HepG2 (cell line): ENCODE data around the gene VPS9D1. TPM values are rescaled to one million over a fixed set of nuclear protein-coding genes. Genes with fewer than 3 reads are reported as not detected.

ENCODE experiments used
- ATAC-seq: fragments of 200-7000 bp; cut with Tn5 transposase; 3 replicates; pipeline ENCODE4 v1.9.1; 2020; ENCODE audit warnings: mild to moderate bottlenecking, moderate library complexity
- BruUV-seq: library from RNA; stranded (reverse); fragments of 400-500 nt; replicated peaks from 2 replicates; lab custom pipeline; 2021; lab: Mats Ljungman, UMichigan
- CTCF ChIA-PET: fragments of 300-600 bp; formaldehyde crosslinking; extraction: SDS; loops from one replicate; lab custom pipeline; 2021; ENCODE audit warnings: low total read pairs, inconsistent platforms, low intra/inter-chr PET ratio; lab: Yijun Ruan, JAX
- POLR2A ChIA-PET: fragments of 350-600 bp; sonication (Branson Sonifier 250); formaldehyde crosslinking; loops from one replicate; lab custom pipeline; 2020; ENCODE audit warnings: antibody characterized with exemption, inconsistent platforms; lab: Yijun Ruan, JAX
- DNase-seq: peaks from one replicate; pipeline ENCODE4 v3.0.0-alpha.2; 2015; ENCODE audit warnings: low spot score
- FAIRE-seq: peaks from 3 replicates; lab custom pipeline; 2011; peaks lifted over from hg19 to GRCh38; lab: Jason Lieb, UNC
- H2AFZ ChIP-seq: one replicate; pipeline ENCODE4 v1.6.1; 2011; ENCODE audit warnings: low read length, inconsistent platforms
- H3K27ac ChIP-seq: fragments of 300-600 bp; 3 replicates; pipeline ENCODE4 v1.8.0; 2011; ENCODE audit warnings: mixed run types, mild to moderate bottlenecking, mixed read lengths, low read length, inconsistent platforms; ENCODE audit not compliant: insufficient read depth; ENCODE audit errors: extremely low read length
- H3K27me3 ChIP-seq, 2 experiments: fragments of 200-600 bp in 1 of 2; 2 replicates in 1 of 2; 3 replicates in 1 of 2; pipeline versions ENCODE4 v1.6.0 to v1.8.0; 2011; ENCODE audit warnings: low read length in 2 of 2, mild to moderate bottlenecking in 2 of 2, moderate library complexity in 2 of 2, inconsistent platforms in 1 of 2; ENCODE audit not compliant: insufficient read depth in 2 of 2, control insufficient read depth in 1 of 2
- H3K36me3 ChIP-seq, 2 experiments: fragments of 200-600 bp in 1 of 2; replicated peaks in 1 of 2; 2 replicates in 1 of 2; 3 replicates in 1 of 2; pipeline versions ENCODE4 v1.5.1 to v1.8.0; 2011; ENCODE audit warnings: low read length in 2 of 2, inconsistent platforms in 1 of 2; ENCODE audit not compliant: insufficient read depth in 2 of 2, control insufficient read depth in 1 of 2
- H3K4me1 ChIP-seq: 2 replicates; pipeline ENCODE4 v1.5.1; 2012; ENCODE audit warnings: low read length, inconsistent platforms; ENCODE audit not compliant: insufficient read depth
- H3K4me2 ChIP-seq: 2 replicates; pipeline ENCODE4 v1.6.0; 2011; ENCODE audit warnings: low read depth, low read length, inconsistent platforms
- H3K4me3 ChIP-seq, 3 experiments: fragments of 200-600 bp in 1 of 3; sonication (generic), shearing (Covaris generic) in 1 of 3; replicated peaks in 1 of 3; 2 replicates each; pipeline ENCODE4 v1.5.1; 2011 to 2016; ENCODE audit warnings: low read length in 3 of 3, inconsistent platforms in 2 of 3, low read depth in 2 of 3, mild to moderate bottlenecking in 2 of 3, control low read depth in 1 of 3, mixed read lengths in 1 of 3; ENCODE audit not compliant: insufficient read depth in 1 of 3
- H3K79me2 ChIP-seq: one replicate; pipeline ENCODE4 v1.6.1; 2011; ENCODE audit warnings: low read length, inconsistent platforms; ENCODE audit not compliant: insufficient read depth
- H3K9ac ChIP-seq: 2 replicates; pipeline ENCODE4 v1.6.0; 2011; ENCODE audit warnings: mild to moderate bottlenecking, low read depth, low read length, inconsistent platforms; ENCODE audit not compliant: insufficient read depth
- H3K9me3 ChIP-seq: 2 replicates; pipeline ENCODE4 v1.5.1; 2012; ENCODE audit warnings: mild to moderate bottlenecking, low read length
- H4K20me1 ChIP-seq: 2 replicates; pipeline ENCODE4 v1.6.0; 2011; ENCODE audit warnings: inconsistent platforms, mild to moderate bottlenecking, low read length, moderate library complexity; ENCODE audit not compliant: insufficient read depth
- CSRNP2 ChIP-seq: sonication (generic); formaldehyde crosslinking; conservative IDR thresholded peaks from 2 replicates; pipeline ENCODE4 v1.8.0; 2022; ENCODE audit warnings: low read depth, missing genetic modification reagents
- EEA1 ChIP-seq: sonication (generic); formaldehyde crosslinking; IDR thresholded peaks from 2 replicates; pipeline ENCODE4 v1.5.1; 2020; ENCODE audit warnings: mild to moderate bottlenecking, missing genetic modification reagents, borderline replicate concordance
- ETV6 ChIP-seq: sonication (generic); formaldehyde crosslinking; conservative IDR thresholded peaks from 2 replicates; pipeline ENCODE4 v1.4.0; 2020; ENCODE audit warnings: missing genetic modification reagents
- HDAC2 ChIP-seq: sonication (generic); formaldehyde crosslinking; IDR thresholded peaks from 2 replicates; pipeline ENCODE4 v1.4.0; 2020; ENCODE audit warnings: missing genetic modification reagents
- KDM1A ChIP-seq: IDR thresholded peaks from 2 replicates; pipeline ENCODE4 v1.6.1; 2016; ENCODE audit warnings: missing compliant biosample characterization
- LRRFIP1 ChIP-seq: sonication (generic); formaldehyde crosslinking; conservative IDR thresholded peaks from 2 replicates; pipeline ENCODE4 v1.4.0; 2020; ENCODE audit warnings: missing genetic modification reagents
- REXO4 ChIP-seq: sonication (generic); formaldehyde crosslinking; IDR thresholded peaks from 2 replicates; pipeline ENCODE4 v1.8.0; 2022; ENCODE audit warnings: missing genetic modification reagents, mild to moderate bottlenecking, borderline replicate concordance
- SPEN ChIP-seq: sonication (generic); formaldehyde crosslinking; IDR thresholded peaks from 2 replicates; pipeline ENCODE4 v1.5.1; 2020; ENCODE audit warnings: low read depth, mild to moderate bottlenecking, missing genetic modification reagents
- TRAFD1 ChIP-seq: sonication (generic); formaldehyde crosslinking; IDR thresholded peaks from 2 replicates; pipeline ENCODE4 v1.5.1; 2020; ENCODE audit warnings: missing genetic modification reagents, mild to moderate bottlenecking, borderline replicate concordance
- YY1 ChIP-seq: IDR thresholded peaks from 2 replicates; pipeline ENCODE4 v1.6.1; 2011; ENCODE audit warnings: low read length, low read depth, moderate library complexity, mild to moderate bottlenecking; ENCODE audit not compliant: insufficient read depth, insufficient replicate concordance
- ZNF7 ChIP-seq: IDR thresholded peaks from 2 replicates; pipeline ENCODE4 v1.6.1; 2016; ENCODE audit warnings: missing biosample characterization, missing genetic modification reagents
- ZNF740 ChIP-seq: sonication (generic); formaldehyde crosslinking; IDR thresholded peaks from 2 replicates; pipeline ENCODE4 v1.4.0; 2020; ENCODE audit warnings: missing genetic modification reagents
- WGBS: methylation state at CpG from one replicate; pipeline ENCODE4 v1.1.6; 2017; ENCODE audit warnings: low lambda C conversion rate; 5-methylcytosine and 5-hydroxymethylcytosine counted together
- in situ Hi-C: cut with HindIII; loops from 2 replicates; pipeline ENCODE4 v1.10.0; 2017; ENCODE audit warnings: low pct_unique_long_range_greater_than_20kb; ENCODE audit not compliant: extremely low pct_ligation_motif_present
- intact Hi-C: fragments of 100-400 bp; cut with micrococcal nuclease; formaldehyde crosslinking; loops from one replicate; pipeline ENCODE4 v1.10.0; 2022; ENCODE audit not compliant: unreplicated experiment
- polyA plus RNA-seq, 8 experiments: library from polyadenylated mRNA; depleted of rRNA in 3 of 8; stranded (reverse) in 7 of 8; unstranded in 1 of 8; fragments of >200 nt; fragmentation: Illumina TruSeq in 4 of 8; extraction: Trizol in 4 of 8; gene quantifications; 2 replicates each; pipeline versions ENCODE4 v1.2.1 to v1.2.3, GENCODE V29; 2011 to 2016; ENCODE audit warnings: low read depth in 4 of 8, missing spikeins in 1 of 8, mixed read lengths in 1 of 8; ENCODE audit not compliant: insufficient read depth in 1 of 8
- total RNA-seq, 5 experiments: library from RNA; depleted of rRNA; stranded (reverse); fragments of >200 nt; fragmentation: Illumina TruSeq; extraction: Trizol; gene quantifications; 2 replicates each; pipeline ENCODE4 v1.2.3, GENCODE V29; 2016; ENCODE audit warnings: low read depth in 1 of 5

Gene VPS9D1
- total and polyA plus RNA-seq, 2 of the 13 experiments (the other 11 are each of a cell fraction or from before 2014, with no cell fraction given) = 10.1 to 13.2 TPM

GRCh38 chr16:89688395-89688794 is 32.3 kb downstream of the VPS9D1 start:
- H3K4me1 ChIP-seq = peaks cover 73% of the 10 kb centered on the region
- intact Hi-C loops (no loop called here), in situ Hi-C loops (no loop called here)
- CTCF ChIA-PET = no interaction called here
- DNase-seq (no peak), ATAC-seq (no peak), FAIRE-seq (peak; percentile 40)
- POLR2A ChIA-PET = interaction anchor here (0.6 to 3.2 kb wide), 3 partner anchors 12 to 498 kb away, joined by 3 to 20 read pairs (median 13); partner anchors contain the start of genes CHMP1A and SPATA33
- H4K20me1 ChIP-seq = no peaks in the 10 kb centered on the region
- no peak overlapping the region for H3K4me3 ChIP-seq
- H3K4me2 ChIP-seq = peak overlapping the region; percentile 0; the same call in 1 of the 2 replicates
- peak overlapping the region; percentile 8; the same call in 1 of the 2 replicates for H3K9ac ChIP-seq
- no TSS peak for BruUV-seq
- peaks cover 15% of the 10 kb centered on the region for H3K9me3 ChIP-seq
- H3K79me2 ChIP-seq = no peaks in the 10 kb centered on the region
- no peak overlapping the region for H2AFZ ChIP-seq
- WGBS = 75% methylated on average over 5 of the region's 5 CpGs
- H3K36me3 ChIP-seq = no peaks in the 10 kb centered on the region
- H3K27me3 ChIP-seq = no peaks in the 10 kb centered on the region
- peak overlapping the region; percentile 89 for H3K27ac ChIP-seq
- no peak for TF ChIP-seq TRAFD1 (CRISPR knock-in tag)
- TF ChIP-seq LRRFIP1 (CRISPR knock-in tag) = 0 out of 2 replicates have a peak, but pooled peaks have one; percentile 52
- no peak for TF ChIP-seq ZNF740 (CRISPR knock-in tag)
- peak; percentile 15; the same call in 1 of the 2 replicates for TF ChIP-seq HDAC2 (CRISPR knock-in tag)
- 0 out of 2 replicates have a peak, but pooled peaks have one; percentile 18 for TF ChIP-seq ETV6 (CRISPR knock-in tag)
- no peak for TF ChIP-seq ZNF7 (CRISPR knock-in tag)
- TF ChIP-seq YY1 = no peak
- TF ChIP-seq KDM1A (CRISPR knock-in tag) = 0 out of 2 replicates have a peak, but pooled peaks have one; percentile 43
- 0 out of 2 replicates have a peak, but pooled peaks have one; percentile 8 for TF ChIP-seq EEA1 (CRISPR knock-in tag)
- no peak for TF ChIP-seq CSRNP2 (CRISPR knock-in tag)
- peak; percentile 19; the same call in 1 of the 2 replicates for TF ChIP-seq SPEN (CRISPR knock-in tag)
- TF ChIP-seq REXO4 (CRISPR knock-in tag) = no peak
